ENCODE data around the gene DUSP28. TPM values are rescaled to one million over a fixed set of nuclear protein-coding genes. Genes with fewer than 3 reads are reported as not detected.

Gene DUSP28
- total and polyA plus RNA-seq, 2 of the 13 experiments (the other 11 are each of a cell fraction or from before 2014, with no cell fraction given): 5.2 to 8.6 TPM

- TF ChIP-seq LRRFIP1 (CRISPR knock-in tag; conservative IDR thresholded peaks at IDR 0.05) (no peak), UBTF (CRISPR knock-in tag; IDR thresholded peaks at IDR 0.05) (peak; percentile 75), DNMT3B (CRISPR knock-in tag; conservative IDR thresholded peaks at IDR 0.05) (no peak), REL (CRISPR knock-in tag; conservative IDR thresholded peaks at IDR 0.05) (no peak), ZNF646 (CRISPR knock-in tag; IDR thresholded peaks at IDR 0.05) (peak; percentile 57; the same call in 1 of the 2 replicates), HDAC1 (CRISPR knock-in tag; IDR thresholded peaks at IDR 0.05) (peak; percentile 93), PBX3 (CRISPR knock-in tag; IDR thresholded peaks at IDR 0.05; ENCODE audit: borderline replicate concordance) (no peak), BRD4 (CRISPR knock-in tag; IDR thresholded peaks at IDR 0.05) (no peak), ZNF619 (CRISPR knock-in tag; IDR thresholded peaks at IDR 0.05) (peak; percentile 55; the same call in 1 of the 2 replicates), ZSCAN22 (CRISPR knock-in tag; IDR thresholded peaks at IDR 0.05) (no peak), KLF9 (CRISPR knock-in tag; IDR thresholded peaks at IDR 0.05; ENCODE audit: low read depth) (peak; percentile 98), U2AF2 (IDR thresholded peaks at IDR 0.05; ENCODE audit: low read depth, low read length) (no peak), CEBPB (IDR thresholded peaks at IDR 0.05; ENCODE audit: borderline replicate concordance, low read depth, low read length) (peak; percentile 94), ZNF280B (CRISPR knock-in tag; IDR thresholded peaks at IDR 0.05; ENCODE audit: borderline replicate concordance) (peak; percentile 80; the same call in 1 of the 2 replicates)
Measured at GRCh38 chr2:240579771-240580614, 19.8 kb downstream of the DUSP28 start (continued).
